NCI-H2029 (cell line): ENCODE results near the gene RAB6C.
"Not testable (repeated sequence)": the region's sequence is repeated elsewhere in the genome, so short reads cannot be mapped to it uniquely, and the experiment has no call there.

Source experiments
- DNase-seq: peaks from one replicate; lab custom pipeline; 2025; lab: John Stamatoyannopoulos, UW

Gene RAB6C

DNA sequence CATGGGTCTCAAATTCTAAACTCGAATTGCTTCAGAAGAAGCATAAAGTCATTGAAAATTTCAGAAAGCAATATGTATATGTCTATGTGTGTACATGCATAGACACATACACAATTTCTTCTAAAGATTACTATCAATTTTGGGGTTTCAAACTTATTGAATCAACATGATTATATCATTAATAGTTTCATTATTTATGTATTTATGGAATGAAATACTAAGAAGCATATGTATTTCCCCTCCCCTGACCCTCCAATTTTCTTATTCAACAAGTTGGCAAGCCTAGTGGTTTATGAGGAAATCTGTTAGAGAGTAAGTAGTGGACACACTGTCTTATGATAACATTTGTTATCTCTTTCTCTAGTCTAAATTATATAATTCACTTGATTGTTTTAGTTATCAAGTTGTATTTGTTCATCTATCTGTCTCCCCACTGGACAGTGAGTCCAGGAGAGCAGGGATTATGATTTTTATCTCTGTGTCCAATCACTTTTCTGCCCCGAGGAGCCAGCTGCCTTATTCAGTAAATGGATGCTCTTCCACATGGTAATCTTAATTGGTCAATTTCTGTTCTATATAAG lies 17.3 kb downstream of the RAB6C start:
- not testable (repeated sequence) for DNase-seq

DNA sequence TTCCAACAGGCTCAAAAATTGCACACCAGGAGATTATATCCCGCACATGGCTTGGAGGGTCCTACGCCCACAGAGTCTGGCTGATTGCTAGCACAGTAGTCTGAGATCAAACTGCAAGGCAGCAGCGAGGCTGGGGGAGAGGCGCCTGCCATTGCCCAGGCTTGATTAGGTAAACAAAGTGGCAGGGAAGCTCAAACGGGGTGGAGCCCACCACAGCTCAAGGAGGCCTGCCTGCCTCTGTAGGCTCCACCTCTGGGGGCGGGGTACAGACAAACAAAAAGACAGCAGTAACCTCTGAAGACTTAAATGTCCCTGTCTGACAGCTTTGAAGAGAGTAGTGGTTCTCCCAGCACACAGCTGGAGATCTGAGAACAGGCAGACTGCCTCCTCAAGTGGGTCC lies 19.3 kb downstream of the RAB6C start:
- DNase-seq = not testable (repeated sequence)

DNA sequence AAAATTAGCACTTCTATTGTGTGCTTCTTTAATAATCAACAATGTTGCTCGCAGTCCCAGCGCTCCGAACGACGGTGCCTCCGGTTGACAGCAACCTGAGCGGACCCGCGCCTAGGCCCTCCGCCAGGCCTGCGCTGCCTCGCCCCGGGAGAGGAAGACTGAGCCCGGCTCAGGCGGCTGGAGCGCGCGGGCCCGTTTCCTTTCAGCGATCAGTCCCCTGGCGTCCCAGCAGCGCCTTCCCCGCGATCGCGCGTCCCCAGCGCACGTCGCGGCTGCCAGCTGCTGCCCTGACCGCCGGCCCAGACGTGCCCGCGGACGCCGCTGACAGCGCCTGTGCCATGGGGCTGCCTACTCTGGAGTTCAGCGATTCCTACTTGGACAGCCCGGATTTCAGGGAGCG lies 26.4 kb downstream of the RAB6C start:
- DNase-seq = not testable (repeated sequence)

DNA sequence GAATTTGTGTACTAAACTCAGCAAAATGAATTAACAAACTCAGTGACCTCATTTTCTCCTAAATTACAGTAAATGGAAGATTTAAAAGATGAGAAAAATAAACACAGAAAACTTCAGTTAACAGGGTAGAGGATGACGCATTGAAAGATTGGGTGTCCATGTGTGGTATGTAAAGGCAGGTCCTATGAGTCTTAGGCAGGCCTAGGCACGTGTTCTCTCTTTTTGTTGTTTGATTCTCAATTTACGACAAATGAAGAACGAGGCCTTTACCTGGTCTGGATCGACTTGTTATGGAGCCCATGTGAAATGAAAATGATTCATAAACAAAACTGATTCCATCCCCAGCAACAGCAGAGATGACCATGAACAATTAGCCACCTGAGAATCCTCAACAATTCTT lies 37.2 kb downstream of the RAB6C start:
- not testable (repeated sequence) for DNase-seq

DNA sequence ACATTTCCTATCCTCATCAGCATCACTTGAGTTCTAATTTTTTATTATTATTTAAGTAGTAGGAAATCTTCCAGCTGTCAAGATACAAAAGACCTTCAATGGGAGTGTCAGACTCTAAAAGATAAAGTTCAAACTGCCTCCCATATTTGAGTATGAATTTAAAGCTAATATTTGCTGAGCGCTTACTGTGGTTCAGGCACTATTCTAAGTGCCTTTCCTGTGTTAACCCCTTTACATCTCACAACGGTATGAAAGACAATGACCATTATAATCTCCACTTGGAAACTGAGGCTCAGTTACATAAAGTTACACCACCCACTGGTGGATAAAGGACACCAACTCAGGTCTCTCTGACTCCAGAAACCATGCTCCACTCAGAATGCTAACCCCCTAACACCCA lies 39.9 kb downstream of the RAB6C start:
- no peak for DNase-seq

DNA sequence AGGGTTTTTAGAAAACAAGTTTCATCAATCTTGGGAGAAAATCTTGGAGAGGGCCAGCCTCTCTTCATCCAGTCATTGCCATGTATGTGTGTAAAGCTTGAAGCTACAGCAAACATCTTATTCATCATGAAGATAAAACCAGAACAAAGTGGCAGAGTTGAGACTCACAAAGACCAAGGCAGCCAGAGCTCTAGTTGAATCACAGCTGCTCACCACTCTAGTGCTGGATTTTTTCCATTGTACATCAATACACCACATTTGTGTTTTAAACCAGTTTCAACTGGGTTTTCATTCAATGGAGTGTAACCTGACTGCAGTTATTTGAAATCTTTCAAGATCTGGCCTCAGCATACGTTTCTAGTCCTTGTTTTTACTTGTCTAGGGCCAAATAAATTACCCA lies 40.6 kb downstream of the RAB6C start:
- not testable (repeated sequence) for DNase-seq

DNA sequence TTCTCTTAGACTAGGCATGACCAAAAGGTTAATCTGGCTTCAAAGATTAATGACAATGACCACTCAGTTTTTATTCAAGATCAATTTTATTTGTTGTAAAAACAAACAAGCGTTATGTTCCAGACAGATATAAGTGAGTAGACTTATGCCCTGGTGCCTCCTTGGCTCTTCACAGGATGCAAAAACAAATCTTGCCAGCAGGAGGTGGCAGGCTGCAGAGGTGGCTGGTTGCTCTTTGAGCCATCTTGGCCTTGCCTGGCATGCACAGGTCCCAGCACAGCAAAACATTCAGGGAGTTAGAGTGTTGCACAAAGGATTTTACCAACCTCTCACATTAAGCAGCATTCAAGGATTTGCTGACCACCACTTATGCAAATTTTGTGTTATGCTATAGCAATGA lies 46.5 kb downstream of the RAB6C start:
- not testable (repeated sequence) for DNase-seq
